GM12864 (cell line): ENCODE measurements around the gene GSX2.

Experiments used
- DNase-seq: peaks from one replicate; pipeline ENCODE4 v3.0.0-alpha.2; 2011; ENCODE audit warnings: low read depth
- H3K4me3 ChIP-seq: 2 replicates; pipeline ENCODE4 v1.5.1; 2011; ENCODE audit warnings: mild to moderate bottlenecking, low read depth, low read length, control low read depth
- TF ChIP-seq, protein P1 (sequence below): IDR thresholded peaks from 2 replicates; pipeline ENCODE4 v1.5.1; 2011; ENCODE audit warnings: low read depth, mild to moderate bottlenecking, moderate library complexity, low read length, control low read depth, inconsistent platforms; ENCODE audit errors: missing control alignments

GSX2 gene

DNA sequence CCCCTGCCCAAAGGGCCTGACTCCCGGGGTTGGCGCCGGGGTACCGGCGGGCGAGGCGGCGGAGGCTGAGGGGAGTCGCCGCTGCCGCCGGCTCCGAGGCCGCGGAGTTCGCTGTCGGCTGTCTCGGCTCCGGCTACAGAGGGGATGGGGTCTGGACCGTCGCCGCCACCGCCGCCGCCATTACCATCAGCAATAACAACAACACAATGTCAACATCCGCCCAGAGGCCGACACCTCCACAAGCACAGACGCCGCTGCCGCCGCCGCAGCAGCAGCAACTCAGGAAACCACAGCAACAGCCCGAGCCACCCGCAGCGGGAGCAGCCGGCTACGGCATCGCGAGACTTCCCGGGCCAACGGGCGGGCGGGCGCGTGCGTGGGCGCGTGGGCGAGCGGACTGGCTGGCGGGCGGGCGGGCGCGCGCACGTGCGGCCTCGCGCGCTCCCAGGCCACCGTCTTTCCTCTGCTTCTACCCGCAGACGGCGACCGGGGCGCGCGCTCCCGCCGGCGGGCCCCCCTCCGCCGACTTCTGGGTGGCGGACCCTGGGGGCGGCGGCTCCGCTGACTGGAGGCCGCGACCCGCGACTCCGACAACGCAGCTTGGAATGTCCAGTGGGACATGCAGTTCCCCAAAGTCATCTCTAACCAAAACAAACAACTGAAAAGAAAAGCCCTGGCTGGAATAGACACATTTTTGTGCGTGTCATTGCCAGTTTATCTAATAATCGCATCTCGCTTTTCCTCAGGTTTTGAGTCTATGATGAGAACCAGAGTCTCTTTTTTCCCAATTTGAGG is 35.4 kb upstream of the GSX2 start, which contains the start of gene CHIC2:
Gene CHIC2 (minus strand): TSS at position 289 of the 795 bp plus-strand sequence. CDS start 305 bp downstream, outside the sequence.
- TF ChIP-seq, protein P1, sequence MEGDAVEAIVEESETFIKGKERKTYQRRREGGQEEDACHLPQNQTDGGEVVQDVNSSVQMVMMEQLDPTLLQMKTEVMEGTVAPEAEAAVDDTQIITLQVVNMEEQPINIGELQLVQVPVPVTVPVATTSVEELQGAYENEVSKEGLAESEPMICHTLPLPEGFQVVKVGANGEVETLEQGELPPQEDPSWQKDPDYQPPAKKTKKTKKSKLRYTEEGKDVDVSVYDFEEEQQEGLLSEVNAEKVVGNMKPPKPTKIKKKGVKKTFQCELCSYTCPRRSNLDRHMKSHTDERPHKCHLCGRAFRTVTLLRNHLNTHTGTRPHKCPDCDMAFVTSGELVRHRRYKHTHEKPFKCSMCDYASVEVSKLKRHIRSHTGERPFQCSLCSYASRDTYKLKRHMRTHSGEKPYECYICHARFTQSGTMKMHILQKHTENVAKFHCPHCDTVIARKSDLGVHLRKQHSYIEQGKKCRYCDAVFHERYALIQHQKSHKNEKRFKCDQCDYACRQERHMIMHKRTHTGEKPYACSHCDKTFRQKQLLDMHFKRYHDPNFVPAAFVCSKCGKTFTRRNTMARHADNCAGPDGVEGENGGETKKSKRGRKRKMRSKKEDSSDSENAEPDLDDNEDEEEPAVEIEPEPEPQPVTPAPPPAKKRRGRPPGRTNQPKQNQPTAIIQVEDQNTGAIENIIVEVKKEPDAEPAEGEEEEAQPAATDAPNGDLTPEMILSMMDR: no peak
- peak within 1 kb of the TSS; percentile 79 for H3K4me3 ChIP-seq
- peak; percentile 78 for DNase-seq

DNA sequence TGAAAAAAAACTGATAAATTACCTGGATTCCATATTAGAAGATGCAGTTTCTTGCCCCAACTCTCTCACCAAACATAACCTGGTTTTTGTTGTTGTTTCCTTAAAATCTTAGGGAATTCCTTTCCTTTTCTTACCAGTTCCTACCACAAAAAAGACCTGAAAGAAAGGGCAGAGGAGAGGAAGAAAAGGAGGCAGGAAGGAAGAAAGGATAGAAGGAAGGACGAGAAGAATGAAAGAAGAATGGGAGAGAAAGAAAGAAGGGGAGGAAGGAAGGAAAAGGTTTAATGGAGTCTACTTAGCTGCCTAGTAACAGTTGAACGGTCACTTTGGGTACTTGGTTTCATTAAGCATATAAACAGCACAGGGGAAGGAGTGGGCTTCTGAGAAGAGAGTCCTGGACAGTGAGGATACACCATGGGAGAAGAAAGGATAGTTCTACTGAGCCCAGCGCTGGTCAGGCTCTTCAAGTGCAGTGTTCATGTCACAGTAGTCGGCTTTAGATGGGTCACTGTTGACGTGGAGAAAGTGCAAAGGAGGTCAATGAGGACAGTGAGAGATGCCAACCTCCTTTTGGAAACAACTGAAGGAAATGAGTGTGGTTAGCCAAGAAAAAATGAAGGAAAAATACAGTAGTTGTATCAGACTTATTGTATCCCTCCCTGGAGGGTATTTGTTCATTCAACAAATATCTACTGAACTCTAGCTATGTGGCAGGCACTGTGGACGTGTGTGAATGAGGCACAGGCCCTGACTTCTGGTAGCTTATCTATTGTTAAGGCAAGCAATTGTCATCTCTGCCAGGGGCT is 34.5 kb upstream of the GSX2 start:
- TF ChIP-seq, protein P1: no peak
- no peak overlapping the region; the same call in 1 of the 2 replicates for H3K4me3 ChIP-seq
- DNase-seq: no peak

- no peak for DNase-seq
- TF ChIP-seq, protein P1: no peak
These were observed 33.9 kb upstream of the GSX2 start for GRCh38 chr4:54066088-54066415.

DNA sequence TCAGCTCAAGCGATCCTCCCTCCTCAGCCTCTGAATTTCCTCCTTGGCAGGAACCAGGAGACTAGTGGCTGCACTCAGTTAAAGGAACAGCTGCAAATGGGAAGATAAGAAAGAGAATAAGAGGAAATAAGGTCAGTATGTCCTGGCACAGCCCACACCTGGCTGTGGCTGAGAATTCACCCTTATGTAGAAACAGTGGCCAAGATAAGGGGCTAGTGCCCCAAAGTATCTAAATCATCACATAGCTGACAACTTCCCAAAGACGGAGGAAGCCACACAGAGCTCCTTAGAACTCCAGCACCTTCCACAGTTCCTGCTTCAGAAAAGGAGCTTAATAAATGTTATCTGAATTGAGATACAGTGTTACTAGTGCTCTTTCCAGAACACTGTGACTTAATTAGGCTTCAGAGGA is 33.2 kb upstream of the GSX2 start:
- no peak for DNase-seq
- no peak overlapping the region for H3K4me3 ChIP-seq
- TF ChIP-seq, protein P1: no peak

More at GRCh38 chr4:54066088-54066415, 33.9 kb upstream of the GSX2 start:
- H3K4me3 ChIP-seq: no peak overlapping the region

- no peak for DNase-seq
- H3K4me3 ChIP-seq: no peak overlapping the region
- TF ChIP-seq, protein P1: no peak
These were observed 32.8 kb upstream of the GSX2 start for GRCh38 chr4:54067166-54067565.

GRCh38 chr4:54073271-54073880 is 26.6 kb upstream of the GSX2 start:
- TF ChIP-seq, protein P1: no peak
- DNase-seq: no peak
- no peak overlapping the region for H3K4me3 ChIP-seq
